ENCODE results near the gene RIIAD1.
"Not testable (repeated sequence)": the region's sequence is repeated elsewhere in the genome, so short reads cannot be mapped to it uniquely, and the experiment has no call there.

RIIAD1 gene

DNA sequence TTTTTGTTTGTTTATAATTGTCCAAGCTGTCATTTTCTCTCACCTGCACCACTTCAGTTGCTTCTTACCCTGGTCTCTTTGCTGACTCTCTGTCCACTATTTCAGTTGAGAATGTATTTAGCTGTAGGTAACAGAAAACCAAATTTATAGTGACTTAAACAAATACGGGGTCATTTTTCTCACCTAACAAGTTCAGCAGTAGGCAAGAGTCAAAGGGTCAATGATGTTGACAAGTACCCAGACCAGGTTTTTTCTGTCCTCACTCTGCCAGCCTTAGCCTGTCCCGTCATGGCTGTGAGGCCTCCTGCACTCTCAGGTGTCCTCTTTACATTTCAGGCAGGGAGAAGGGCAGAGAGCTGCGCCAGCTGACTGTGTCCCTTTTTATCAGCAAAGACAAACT, 11.8 kb downstream of the RIIAD1 start:
- DNase-seq (ENCODE audit: low read depth in 2 of 3, low spot score in 2 of 3): no peak

DNA sequence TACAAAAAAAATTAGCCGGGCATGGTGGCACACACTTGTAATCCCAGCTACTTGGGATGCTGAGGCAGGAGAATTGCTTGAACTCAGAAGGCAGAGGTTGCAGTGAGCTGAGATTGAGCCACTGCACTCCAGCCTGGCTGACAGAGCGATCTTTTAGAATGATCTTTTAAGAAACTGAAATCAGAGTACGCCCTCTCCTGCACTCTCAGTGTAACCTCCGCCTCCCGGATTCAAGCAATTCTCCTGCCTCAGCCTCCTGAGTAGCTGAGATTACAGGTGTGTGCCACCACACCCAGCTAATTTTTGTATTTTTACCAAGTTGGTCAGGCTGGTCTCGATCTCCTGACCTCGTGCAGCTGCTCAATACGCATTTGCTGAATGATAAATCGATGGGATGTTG, 12.7 kb downstream of the RIIAD1 start:
- not testable (repeated sequence) for DNase-seq (ENCODE audit: low read depth in 2 of 3, low spot score in 2 of 3)

DNA sequence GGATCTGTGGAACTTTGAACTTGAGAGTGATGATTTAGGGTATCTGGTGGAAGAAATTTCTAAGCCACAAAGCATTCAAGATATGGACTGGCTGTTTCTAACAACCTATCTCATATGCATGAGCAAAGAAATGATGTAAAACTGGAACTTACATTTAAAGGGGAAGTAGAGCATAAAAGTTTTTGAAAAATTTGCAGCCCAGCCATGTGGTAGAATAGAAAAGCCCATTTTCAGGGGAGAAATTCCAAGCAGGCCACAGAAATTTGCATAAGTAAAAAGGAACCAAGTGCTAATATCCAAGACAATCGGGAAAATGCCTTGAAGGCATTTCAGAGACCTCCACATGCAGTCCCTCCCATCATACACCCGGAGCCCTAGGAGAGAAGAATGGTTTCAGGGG, 15.7 kb downstream of the RIIAD1 start:
- no peak for DNase-seq (ENCODE audit: low read depth in 2 of 3, low spot score in 2 of 3)

DNA sequence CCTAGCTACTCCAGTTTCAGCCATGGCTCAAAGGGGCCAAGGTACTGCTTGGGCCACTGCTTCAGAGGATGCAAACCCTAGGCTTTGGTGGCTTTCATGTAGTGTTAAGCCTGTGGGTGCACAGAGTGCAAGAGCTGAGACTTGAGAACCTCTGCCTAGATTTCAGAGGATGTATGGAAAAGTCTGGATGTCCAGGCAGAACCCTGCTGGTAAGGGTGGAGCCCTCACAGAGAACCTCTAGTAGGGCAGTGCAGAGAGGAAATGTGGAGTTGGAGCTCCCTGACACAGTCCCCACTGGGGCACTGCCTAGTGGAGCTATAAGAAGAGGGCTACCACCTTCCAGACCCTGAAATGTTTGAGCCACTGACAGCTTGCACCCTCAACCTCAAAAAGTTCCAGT, 16.2 kb downstream of the RIIAD1 start:
- DNase-seq (ENCODE audit: low read depth in 2 of 3, low spot score in 2 of 3): no peak

DNA sequence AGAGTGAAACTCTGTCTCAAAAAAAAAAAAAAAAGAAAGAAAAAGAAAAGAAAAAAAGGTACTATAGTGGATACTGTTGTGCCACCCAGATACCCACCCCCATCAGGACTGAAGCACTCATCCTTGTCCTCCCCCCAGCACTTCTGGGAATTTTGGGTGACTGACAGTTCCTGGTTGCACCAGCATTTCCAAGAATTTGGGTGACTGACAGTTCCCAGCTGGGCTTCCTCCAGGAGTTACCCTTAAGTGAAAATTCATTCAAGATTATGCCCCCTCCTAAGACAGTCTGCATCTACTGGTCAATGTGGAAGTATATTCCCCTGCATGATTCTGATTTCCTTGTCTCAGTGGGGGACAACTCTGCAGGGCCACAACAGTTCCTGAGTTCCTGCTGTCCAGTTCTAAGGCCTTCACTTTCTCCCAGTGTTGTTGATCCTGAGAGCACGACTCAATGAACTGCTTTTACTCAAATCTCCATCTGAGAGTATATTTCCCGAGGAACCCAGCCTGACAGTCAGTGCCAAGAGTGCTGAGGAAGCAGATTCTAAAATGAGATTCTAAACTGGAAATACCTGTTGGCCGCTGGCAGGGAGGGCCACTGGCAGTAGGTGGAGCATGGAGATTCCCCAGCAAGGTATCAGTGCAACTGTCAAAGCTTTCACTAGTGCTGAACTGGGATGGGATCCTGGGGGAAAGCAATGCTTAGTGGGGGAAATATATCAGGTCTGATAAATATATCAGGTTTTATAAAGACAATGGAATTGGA, 18.5 kb downstream of the RIIAD1 start:
- DNase-seq (ENCODE audit: low read depth in 2 of 3, low spot score in 2 of 3): no peak

DNA sequence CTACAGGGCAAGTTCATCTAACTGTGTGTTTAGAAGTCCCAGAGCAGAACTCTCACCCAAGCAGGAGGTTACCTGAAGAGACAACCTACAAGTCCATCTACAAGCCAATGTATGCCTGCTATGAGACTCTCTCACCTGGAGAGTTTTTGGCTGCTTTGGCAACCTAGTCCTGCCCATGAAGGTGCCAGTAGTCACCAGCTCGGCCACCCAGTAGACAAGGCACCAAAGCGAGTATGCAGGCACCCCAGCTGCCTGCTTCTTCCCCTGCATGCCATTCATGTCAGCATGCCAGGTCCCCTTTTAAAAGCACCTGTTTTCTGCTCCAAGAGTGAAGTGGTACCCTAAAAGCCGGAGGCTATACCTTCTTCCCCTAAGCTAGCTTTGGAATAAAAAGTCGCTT, 20.2 kb downstream of the RIIAD1 start:
- no peak for DNase-seq (ENCODE audit: low read depth in 2 of 3, low spot score in 2 of 3)

DNA sequence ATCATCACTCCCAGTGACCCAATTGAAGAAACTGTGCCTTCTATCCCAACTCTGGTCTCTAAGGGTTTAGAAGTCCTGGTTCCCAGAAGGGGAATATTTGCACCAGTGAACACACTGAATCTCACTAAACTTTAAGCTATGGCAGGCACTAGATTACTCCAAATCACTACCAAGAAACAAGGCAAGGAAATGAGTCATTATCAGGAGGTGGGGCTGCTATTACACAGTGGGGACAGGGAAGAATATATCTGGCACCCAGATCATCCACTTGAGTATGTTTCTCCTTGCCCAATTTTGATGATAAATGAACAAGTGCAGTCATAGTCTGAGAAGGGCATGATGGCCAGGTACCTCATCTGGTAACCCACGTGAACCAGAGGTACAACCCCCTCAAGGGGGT, 35.0 kb downstream of the RIIAD1 start:
- no peak for DNase-seq (ENCODE audit: low read depth in 2 of 3, low spot score in 2 of 3)

DNA sequence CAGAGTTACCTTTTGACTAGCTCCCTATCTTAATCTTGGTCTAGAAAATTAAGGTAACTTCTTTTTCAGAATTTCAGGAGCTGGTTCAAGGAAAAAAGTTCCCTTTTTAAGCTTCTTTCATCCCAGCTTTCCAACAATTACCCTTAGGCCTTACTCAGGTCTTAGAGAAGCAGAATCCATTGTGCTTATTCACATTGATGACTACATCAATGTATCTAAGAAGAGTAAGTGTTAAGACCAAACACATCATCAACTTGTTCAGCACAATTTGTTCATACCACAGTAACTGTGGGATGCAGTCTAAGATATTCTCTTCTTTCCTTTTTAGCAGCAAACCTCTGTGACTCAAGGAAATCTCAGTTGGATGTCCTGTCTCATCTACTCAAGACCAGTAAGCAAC, 37.9 kb downstream of the RIIAD1 start:
- DNase-seq (ENCODE audit: low read depth in 2 of 3, low spot score in 2 of 3): no peak

DNA sequence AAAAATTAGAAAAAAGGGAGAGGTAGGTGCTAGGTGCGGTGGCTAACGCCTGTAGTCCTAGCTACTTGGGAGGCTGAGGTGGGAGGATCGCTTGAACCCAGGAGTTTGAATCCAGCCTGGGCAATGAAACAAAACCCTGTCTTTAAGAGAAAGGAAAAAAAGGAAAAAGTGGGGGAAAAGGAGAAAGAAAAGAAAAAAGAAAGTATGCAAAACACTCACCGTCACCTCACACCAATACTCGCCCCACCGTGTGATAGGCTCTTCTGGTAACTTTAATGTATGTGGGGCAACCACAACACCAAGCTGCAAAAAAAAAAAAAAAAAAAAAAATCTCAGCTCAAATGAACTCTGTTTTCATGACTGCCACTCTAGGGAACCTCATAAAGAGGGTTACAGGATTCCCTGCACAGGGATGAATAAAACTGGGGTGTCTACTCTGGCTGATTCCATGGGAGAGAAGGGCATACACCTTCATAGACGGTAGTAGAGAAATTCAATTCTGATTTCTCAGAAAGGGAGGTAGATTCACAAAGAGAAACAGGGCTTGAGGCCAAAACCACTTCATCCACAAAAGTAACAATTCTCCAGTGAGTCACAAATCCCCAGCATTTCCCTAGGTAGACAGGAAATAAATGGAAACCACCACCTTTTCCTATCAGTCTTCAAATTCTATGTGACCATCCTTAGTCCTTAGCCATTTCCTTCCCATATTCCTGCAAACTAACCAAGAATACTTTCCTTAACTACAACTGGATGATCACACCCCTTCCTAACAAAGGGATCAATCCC, 39.5 kb downstream of the RIIAD1 start:
- no peak for DNase-seq (ENCODE audit: low read depth in 2 of 3, low spot score in 2 of 3)

DNA sequence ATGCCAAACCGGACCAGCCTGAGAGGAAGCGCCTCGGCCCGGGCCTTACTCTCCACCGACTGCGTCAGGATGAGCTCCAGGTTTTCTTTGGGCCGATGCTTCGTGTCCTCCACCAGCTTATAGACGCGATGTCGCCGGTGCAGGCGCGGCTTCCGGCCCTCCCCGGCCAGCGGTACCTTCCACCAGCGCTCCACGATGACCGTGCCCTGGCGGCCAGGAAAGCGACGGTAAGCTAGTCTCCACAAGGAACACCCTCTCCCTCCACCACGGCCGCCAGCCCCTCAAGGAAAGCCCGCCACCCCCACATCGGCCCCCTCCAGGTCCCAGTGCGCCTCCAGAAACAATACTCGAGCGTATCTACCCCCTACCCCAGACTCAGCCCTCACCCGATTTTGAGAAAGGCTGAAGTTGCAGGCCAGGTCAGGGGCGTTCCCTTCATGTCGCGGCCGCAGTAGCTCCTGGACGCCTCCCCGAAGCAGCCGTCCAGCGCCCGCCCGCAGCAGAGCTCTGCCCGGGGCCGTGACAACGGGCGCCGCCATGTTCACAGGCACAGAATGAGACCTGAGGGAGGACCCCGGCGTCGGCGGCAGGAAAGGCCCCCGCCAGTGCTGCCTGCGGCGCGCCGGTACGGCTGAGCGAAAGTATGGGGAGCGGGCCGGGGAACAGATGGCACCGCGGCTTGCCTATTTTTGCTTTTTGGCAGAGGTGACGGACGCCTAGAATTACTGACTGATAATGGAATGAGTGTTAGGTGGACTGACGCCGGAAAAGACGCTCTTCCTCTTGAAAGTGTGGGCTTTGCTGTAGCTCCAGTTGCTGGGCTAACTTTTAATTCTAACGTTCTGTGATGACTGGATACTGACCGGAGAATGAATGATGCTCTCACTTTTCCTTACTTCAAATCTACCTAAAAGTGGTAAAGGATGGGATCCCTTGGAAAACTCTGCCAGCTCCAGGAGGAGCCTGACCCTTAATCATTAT, 41.9 kb downstream of the RIIAD1 start, which contains the start of gene MRPL9:
MRPL9 (minus strand) TSS at position 556 of the 981 bp plus-strand sequence; CDS start at position 539, 17 bp downstream.
- peak; percentile 65 to 70 (median 67) for DNase-seq (ENCODE audit: low read depth in 2 of 3, low spot score in 2 of 3)

DNA sequence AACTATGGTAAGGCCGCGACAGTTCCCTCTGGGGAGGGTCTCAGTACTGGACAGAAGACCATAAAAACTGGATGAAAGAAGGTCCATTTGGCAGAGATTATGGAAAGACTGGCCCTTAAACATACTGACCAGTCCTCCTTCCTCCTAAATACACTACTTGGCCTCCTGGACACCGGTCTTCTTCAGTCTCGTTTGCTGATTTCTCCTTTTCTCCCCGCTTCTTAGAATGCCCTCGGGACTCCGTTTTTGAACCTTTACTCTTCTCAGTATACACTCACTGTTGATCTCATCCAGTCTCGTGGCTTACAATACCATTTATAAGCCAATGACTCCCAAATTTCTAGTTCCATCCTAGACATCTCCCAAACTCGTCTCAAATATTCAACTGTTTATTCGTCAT, 42.7 kb downstream of the RIIAD1 start:
- no peak for DNase-seq (ENCODE audit: low read depth in 2 of 3, low spot score in 2 of 3)

DNA sequence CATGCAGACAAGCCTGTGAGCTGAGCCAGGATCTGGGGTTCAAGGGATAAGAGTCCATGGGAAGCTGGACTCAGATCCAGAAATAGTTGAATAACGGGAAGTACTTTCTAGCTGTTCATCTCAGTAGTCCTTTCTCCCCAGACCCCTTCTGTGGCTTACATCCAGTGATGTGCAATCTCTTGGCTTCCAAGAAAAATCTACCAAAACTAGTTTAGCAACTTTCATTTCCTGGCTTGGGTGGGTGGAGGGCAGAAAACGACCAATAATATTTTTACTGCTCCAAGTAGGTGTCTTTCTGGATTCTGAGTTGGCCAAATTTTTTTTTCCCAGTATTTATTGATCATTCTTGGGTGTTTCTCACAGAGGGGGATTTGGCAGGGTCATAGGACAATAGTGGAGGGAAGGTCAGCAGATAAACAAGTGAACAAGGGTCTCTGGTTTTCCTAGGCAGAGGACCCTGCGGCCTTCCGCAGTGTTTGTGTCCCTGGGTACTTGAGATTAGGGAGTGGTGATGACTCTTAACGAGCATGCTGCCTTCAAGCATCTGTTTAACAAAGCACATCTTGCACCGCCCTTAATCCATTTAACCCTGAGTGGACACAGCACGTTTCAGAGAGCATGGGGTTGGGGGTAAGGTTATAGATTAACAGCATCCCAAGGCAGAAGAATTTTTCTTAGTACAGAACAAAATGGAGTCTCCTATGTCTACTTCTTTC, 47.2 kb downstream of the RIIAD1 start:
- DNase-seq (ENCODE audit: low read depth in 2 of 3, low spot score in 2 of 3): not testable (repeated sequence)

DNA sequence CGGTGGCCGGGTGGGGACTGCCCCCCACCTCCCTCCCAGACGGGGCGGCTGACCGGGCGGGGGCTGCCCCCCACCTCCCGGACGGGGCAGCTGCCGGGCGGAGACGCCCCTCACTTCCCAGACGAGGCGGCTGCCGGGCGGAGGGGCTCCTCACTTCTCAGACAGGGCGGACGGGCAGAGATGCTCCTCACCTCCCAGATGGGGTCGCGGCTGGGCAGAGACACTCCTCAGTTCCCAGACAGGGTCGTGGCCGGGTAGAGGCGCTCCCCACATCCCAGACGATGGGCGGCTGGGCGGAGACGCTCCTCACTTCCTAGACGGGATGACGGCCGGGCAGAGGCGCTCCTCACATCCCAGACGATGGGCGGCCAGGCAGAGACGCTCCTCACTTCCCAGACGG, 47.9 kb downstream of the RIIAD1 start:
- not testable (repeated sequence) for DNase-seq (ENCODE audit: low read depth in 2 of 3, low spot score in 2 of 3)

DNA sequence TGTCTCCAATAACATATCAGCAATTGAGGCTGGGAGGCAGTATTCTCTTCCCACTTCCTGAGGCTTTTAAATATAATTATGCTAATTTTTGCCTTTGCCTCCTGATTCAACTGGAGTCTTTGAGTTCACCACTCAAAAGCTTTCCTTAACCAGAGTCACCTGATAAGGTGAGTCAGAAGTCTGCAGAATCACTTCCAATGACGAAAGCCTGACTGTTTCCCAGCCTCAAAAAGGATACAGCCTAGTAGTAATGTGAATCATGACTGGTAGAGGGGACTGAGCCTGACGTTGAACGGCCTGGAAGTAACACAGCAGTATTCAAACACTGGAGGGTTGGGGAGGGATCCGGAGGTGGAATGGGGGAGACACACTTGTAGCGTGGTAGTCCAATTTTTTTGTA, 52.4 kb downstream of the RIIAD1 start:
- no peak for DNase-seq (ENCODE audit: low read depth in 2 of 3, low spot score in 2 of 3)

DNA sequence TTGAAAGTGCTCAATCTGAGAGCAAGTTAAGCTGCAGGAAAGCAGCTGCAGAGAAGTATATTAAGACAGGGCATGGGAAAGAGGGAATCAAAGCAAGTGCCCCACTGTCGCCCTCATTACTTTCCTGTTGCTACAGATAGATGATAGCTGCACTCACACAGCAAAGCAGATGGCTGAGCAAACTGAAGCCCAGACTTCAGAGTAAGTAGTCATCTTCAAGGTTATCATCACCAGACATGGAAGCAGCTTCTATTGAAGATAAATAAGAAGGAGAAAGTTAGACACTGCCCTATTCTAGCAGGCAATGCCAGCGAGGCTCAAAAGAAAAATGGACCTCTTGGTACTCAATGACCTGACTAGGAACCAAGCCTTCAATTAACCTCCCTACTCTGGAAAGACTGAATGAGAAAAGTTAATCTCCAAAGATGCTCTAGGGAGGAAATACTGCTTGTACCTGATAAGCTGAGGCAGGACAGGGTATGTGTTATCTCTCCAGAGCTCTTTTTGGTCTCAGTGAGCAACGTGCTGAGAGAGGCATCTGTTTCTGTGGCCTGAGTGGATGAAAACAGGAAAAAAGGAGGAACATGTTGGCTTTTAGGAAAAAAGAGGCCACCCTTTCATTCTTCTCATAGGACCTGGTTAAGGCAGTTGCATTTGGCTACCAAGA, 53.1 kb downstream of the RIIAD1 start:
- no peak for DNase-seq (ENCODE audit: low read depth in 2 of 3, low spot score in 2 of 3)

DNA sequence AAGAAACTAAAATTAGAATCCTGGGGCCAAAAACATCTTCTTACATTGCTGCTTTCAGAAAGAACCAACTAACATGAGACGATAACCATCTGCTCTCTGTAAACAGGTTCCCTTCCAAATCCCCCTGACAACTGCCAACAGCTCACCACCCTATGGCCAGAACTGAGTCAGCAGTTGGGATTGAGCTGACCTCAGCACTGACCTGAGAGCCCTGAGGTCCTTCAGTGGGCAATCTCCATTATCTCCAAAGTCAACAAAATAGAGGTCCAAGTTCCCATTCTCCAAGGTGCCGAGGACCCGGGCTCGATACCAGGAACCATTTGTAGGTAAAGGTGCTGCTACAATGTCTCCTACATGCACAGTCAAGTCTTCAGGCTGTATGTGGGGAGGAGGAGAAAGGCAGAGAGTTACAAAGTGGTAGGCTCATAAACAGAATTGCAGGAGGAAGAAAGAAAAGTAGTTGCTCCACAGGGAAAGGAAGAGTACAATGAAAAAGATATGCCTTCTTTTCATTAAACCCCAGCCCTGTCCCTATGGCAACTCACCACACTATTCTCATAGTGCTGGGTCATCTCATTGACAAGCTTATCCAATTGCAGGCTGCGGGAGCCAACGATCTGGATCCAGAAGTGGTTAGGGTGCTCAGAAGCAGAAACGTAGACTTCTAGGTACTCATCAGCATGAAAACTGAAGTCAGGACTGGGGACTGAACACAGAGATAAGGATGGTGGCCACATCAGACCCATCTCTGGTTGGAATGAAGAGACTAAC, 54.8 kb downstream of the RIIAD1 start:
- no peak for DNase-seq (ENCODE audit: low read depth in 2 of 3, low spot score in 2 of 3)

DNA sequence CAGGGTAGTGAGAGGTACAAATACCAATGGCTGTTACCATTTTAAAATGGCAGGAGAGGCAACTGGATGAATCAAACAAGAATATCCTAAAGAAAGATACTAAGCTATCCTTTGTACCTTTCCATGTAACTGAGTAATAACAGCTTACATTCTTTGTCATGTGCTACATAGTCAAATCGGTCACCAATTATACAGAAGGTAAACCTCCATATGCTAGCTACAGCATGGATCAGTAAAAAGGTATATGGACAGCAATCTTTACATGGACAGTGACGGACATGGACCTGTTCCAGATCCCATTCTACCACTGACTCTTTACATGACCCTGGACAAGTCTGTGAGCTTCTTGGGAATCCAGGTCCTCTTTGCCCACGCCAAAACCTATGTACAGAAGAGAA, 55.3 kb downstream of the RIIAD1 start:
- DNase-seq (ENCODE audit: low read depth in 2 of 3, low spot score in 2 of 3): no peak

DNA sequence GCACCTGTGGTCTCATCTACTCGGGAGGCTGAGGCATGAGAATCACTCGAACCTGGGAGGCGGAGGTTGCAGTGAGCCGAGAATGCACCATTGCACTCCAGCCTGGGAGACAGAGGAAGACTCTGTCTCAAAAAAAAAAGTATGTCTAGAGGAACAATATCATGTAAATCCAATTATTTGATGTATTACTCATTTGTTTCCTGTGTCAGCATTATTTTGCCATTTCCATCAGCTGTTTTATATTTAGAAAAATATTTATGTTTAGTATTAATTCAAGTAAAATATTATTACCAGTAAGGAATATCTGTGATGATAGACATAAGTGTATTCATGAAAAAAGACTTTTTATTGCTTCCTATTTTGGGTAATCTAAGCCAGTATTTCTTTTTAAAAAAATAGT, 56.0 kb downstream of the RIIAD1 start:
- no peak for DNase-seq (ENCODE audit: low read depth in 2 of 3, low spot score in 2 of 3)
